ENCODE data around the gene ADRA2C.

DNA sequence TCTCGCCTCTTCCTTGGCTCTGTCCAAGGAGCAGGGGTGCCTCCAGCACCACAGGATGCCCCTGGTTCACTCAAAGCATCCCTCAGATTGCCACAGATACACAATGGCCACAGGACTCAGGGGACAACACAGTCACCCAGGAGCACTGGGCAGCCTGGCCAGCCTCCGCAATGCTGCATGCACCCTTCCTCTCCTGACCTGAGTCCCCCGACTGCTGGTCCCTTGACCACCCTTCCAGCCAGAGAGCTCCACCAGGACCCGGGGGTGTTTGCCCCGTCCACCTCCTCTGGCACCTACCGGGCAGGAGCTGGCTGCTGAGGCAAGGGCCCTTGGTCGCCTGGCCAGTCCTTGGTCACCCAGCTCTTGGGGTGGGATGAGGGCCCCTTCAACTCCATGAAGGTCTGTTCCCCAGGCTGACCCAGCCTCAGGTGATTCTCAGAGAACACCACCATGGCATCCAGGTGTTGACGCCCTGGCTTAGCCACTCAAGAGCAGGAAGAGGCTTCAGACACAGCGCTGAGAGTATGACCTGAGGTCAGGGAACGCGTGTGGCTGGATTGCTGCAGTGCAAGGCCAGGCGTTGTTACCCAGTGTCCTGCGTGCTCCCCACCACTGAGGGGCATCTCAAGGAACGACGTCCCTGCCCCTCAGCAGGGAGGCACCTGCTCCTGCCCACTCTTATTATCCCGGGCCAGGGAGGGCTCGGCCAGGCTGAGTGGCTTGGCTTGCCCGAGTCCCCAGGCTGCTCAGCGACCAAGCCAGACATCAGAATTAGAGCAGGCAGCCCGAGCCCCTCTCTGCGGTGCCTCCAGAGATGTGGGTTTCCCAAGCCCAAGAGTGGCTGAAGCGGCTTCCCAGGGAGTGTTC lies 10.2 kb downstream of the ADRA2C start:
- TF ChIP-seq, protein P1, sequence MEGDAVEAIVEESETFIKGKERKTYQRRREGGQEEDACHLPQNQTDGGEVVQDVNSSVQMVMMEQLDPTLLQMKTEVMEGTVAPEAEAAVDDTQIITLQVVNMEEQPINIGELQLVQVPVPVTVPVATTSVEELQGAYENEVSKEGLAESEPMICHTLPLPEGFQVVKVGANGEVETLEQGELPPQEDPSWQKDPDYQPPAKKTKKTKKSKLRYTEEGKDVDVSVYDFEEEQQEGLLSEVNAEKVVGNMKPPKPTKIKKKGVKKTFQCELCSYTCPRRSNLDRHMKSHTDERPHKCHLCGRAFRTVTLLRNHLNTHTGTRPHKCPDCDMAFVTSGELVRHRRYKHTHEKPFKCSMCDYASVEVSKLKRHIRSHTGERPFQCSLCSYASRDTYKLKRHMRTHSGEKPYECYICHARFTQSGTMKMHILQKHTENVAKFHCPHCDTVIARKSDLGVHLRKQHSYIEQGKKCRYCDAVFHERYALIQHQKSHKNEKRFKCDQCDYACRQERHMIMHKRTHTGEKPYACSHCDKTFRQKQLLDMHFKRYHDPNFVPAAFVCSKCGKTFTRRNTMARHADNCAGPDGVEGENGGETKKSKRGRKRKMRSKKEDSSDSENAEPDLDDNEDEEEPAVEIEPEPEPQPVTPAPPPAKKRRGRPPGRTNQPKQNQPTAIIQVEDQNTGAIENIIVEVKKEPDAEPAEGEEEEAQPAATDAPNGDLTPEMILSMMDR (IDR thresholded peaks at IDR 0.05) = no peak
- TF ChIP-seq POLR2A (IDR thresholded peaks at IDR 0.05) = no peak

Measured in right lobe of liver (tissue), 4 donors.